ENCODE results near the gene KLHL17. TPM values are rescaled to one million over a fixed set of nuclear protein-coding genes. Genes with fewer than 3 reads are reported as not detected.
A peak's percentile ranks its signal among the peaks of the same experiment; 100 is the strongest.

KLHL17 gene
- total RNA-seq, 1 donor from 2014 or later, result 4.5 TPM

DNA sequence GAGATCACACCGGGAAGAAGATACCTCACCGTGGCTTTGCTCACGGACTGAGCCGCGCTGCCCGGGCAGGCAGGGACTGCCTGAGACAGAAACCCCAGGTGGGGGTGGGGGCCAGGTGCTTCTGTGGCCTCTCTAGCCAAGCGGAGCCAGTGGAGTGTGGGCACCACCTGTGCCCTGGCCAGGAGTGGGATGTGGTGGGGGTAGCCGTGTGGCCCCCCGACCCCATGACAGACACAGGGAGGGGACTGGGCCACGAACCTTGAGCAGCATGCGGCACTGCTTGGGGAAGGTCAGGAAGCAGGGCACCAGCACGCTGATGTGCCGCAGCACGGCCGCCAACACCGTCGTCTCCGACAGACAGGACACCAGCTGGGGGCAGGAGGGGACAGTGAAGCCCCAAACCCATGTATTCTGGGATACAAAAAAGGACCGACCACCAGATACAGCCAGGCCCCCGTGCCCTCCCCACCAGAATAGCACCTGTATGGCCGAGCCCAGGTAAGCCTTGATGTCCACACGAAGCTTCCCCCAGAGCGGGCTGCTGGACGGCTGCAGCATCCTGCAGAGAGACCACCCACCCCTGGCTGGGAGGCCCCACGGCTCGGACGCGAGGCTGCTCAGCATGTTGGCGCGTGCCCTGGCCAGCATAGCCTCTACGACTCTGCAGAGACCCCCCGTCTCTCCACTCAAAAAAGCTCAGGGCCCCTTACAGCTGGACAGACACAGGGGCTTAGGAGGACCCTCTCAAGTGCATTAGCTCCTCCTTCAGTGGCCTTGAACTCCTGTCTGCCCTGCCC, 6.7 kb upstream of the KLHL17 start:
- Histone ChIP-seq H3K36me3 (ENCODE audit: control insufficient read depth, insufficient read depth, low read length) (peaks cover 62% of the 10 kb centered on the region), H3K27me3 (ENCODE audit: control insufficient read depth, insufficient read depth, low read length) (no peaks in the 10 kb centered on the region), H3K4me3 (ENCODE audit: low read depth, low read length) (no peak overlapping the region)
- DNase-seq (ENCODE audit: low read depth) (no peak), FAIRE-seq (no peak)
- TF ChIP-seq, protein P1, sequence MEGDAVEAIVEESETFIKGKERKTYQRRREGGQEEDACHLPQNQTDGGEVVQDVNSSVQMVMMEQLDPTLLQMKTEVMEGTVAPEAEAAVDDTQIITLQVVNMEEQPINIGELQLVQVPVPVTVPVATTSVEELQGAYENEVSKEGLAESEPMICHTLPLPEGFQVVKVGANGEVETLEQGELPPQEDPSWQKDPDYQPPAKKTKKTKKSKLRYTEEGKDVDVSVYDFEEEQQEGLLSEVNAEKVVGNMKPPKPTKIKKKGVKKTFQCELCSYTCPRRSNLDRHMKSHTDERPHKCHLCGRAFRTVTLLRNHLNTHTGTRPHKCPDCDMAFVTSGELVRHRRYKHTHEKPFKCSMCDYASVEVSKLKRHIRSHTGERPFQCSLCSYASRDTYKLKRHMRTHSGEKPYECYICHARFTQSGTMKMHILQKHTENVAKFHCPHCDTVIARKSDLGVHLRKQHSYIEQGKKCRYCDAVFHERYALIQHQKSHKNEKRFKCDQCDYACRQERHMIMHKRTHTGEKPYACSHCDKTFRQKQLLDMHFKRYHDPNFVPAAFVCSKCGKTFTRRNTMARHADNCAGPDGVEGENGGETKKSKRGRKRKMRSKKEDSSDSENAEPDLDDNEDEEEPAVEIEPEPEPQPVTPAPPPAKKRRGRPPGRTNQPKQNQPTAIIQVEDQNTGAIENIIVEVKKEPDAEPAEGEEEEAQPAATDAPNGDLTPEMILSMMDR (IDR thresholded peaks at IDR 0.05; ENCODE audit: insufficient read depth, low read length, severe bottlenecking), result no peak

GRCh38 chr1:954927-955326, 5.5 kb upstream of the KLHL17 start:
- H3K4me3 ChIP-seq (ENCODE audit: low read depth, low read length), result no peak overlapping the region
- FAIRE-seq, result no peak
- peaks cover 52% of the 10 kb centered on the region for H3K36me3 ChIP-seq (ENCODE audit: control insufficient read depth, insufficient read depth, low read length)
- TF ChIP-seq, protein P1 (IDR thresholded peaks at IDR 0.05; ENCODE audit: insufficient read depth, low read length, severe bottlenecking), result no peak
- DNase-seq (ENCODE audit: low read depth), result no peak
- no peaks in the 10 kb centered on the region for H3K27me3 ChIP-seq (ENCODE audit: control insufficient read depth, insufficient read depth, low read length)

GRCh38 chr1:955474-955873, 4.9 kb upstream of the KLHL17 start:
- Histone ChIP-seq H3K36me3 (ENCODE audit: control insufficient read depth, insufficient read depth, low read length) (peaks cover 47% of the 10 kb centered on the region), H3K4me3 (ENCODE audit: low read depth, low read length) (no peak overlapping the region), H3K27me3 (ENCODE audit: control insufficient read depth, insufficient read depth, low read length) (no peaks in the 10 kb centered on the region)
- TF ChIP-seq, protein P1 (IDR thresholded peaks at IDR 0.05; ENCODE audit: insufficient read depth, low read length, severe bottlenecking), result no peak
- FAIRE-seq, result no peak
- no peak for DNase-seq (ENCODE audit: low read depth)

GRCh38 chr1:956636-957035, 3.7 kb upstream of the KLHL17 start:
- no peak for FAIRE-seq
- H3K4me3 ChIP-seq (ENCODE audit: low read depth, low read length), result no peak overlapping the region
- TF ChIP-seq, protein P1 (IDR thresholded peaks at IDR 0.05; ENCODE audit: insufficient read depth, low read length, severe bottlenecking), result no peak
- H3K27me3 ChIP-seq (ENCODE audit: control insufficient read depth, insufficient read depth, low read length), result no peaks in the 10 kb centered on the region
- no peak for DNase-seq (ENCODE audit: low read depth)
- peaks cover 37% of the 10 kb centered on the region for H3K36me3 ChIP-seq (ENCODE audit: control insufficient read depth, insufficient read depth, low read length)

- FAIRE-seq (no peak), DNase-seq (ENCODE audit: low read depth) (peak; percentile 52)
- TF ChIP-seq, protein P1 (IDR thresholded peaks at IDR 0.05; ENCODE audit: insufficient read depth, low read length, severe bottlenecking), result no peak
- H3K36me3 ChIP-seq (ENCODE audit: control insufficient read depth, insufficient read depth, low read length), result peaks cover 26% of the 10 kb centered on the region
- no peaks in the 10 kb centered on the region for H3K27me3 ChIP-seq (ENCODE audit: control insufficient read depth, insufficient read depth, low read length)
- H3K4me3 ChIP-seq (ENCODE audit: low read depth, low read length), result peak within 1 kb of the TSS; percentile 83
Observed at GRCh38 chr1:958823-959730, 1.3 kb upstream of the KLHL17 start, which contains the start of gene NOC2L. NOC2L (minus strand) TSS chr1:959256; CDS start chr1:959240, 16 bp downstream.
